CD14-positive monocyte (primary cell): ENCODE data around the gene KRTAP5-5. TPM values are rescaled to one million over a fixed set of nuclear protein-coding genes. Genes with fewer than 3 reads are reported as not detected.

Experiments
- DNase-seq, 3 donors: peaks; one replicate each; pipeline ENCODE4 v3.0.0-alpha.2; 2011 to 2022
- H2AFZ ChIP-seq: 2 replicates; pipeline ENCODE4 v1.6.0; 2012; ENCODE audit warnings: mild to moderate bottlenecking, low read depth, low read length, inconsistent platforms; ENCODE audit not compliant: insufficient read depth, poor library complexity, severe bottlenecking
- H3K27ac ChIP-seq, 2 donors: 1 replicate in 1 of 2; 2 replicates in 1 of 2; pipeline ENCODE4 v1.5.1; 2012 to 2013; ENCODE audit warnings: low read length in 2 of 2, control low read depth in 1 of 2, inconsistent platforms in 1 of 2, low read depth in 1 of 2, mild to moderate bottlenecking in 1 of 2
- H3K27me3 ChIP-seq, 2 donors: one replicate each; pipeline versions ENCODE4 v1.6.0 to v1.6.1; 2011 to 2013; ENCODE audit warnings: low read length in 2 of 2; ENCODE audit not compliant: control insufficient read depth in 2 of 2, insufficient read depth in 2 of 2
- H3K36me3 ChIP-seq, 2 donors: replicated peaks in 1 of 2; 1 replicate in 1 of 2; 2 replicates in 1 of 2; pipeline versions ENCODE4 v1.5.1 to v1.6.1; 2012 to 2013; ENCODE audit warnings: low read length in 2 of 2, control low read depth in 1 of 2, inconsistent platforms in 1 of 2, mild to moderate bottlenecking in 1 of 2; ENCODE audit not compliant: insufficient read depth in 2 of 2, control insufficient read depth in 1 of 2
- H3K4me1 ChIP-seq, 2 donors: 1 replicate in 1 of 2; 2 replicates in 1 of 2; pipeline versions ENCODE4 v1.5.1 to v1.6.1; 2012 to 2013; ENCODE audit warnings: low read length in 2 of 2, control low read depth in 1 of 2, inconsistent platforms in 1 of 2, mild to moderate bottlenecking in 1 of 2, moderate library complexity in 1 of 2; ENCODE audit not compliant: insufficient read depth in 2 of 2, control insufficient read depth in 1 of 2
- H3K4me2 ChIP-seq: replicated peaks from 2 replicates; pipeline ENCODE3; 2012; ENCODE audit warnings: low read length, moderate library complexity, mild to moderate bottlenecking; ENCODE audit not compliant: poor library complexity, severe bottlenecking; ENCODE audit errors: extremely low read depth
- H3K4me3 ChIP-seq, 3 experiments: fragments of 200-600 bp in 1 of 3; sonication (generic) in 1 of 3; replicated peaks in 1 of 3; 1 replicate in 2 of 3; 2 replicates in 1 of 3; pipeline ENCODE4 v1.5.1; 2011 to 2013; ENCODE audit warnings: low read length in 3 of 3, mild to moderate bottlenecking in 3 of 3, control low read depth in 2 of 3, low read depth in 2 of 3, inconsistent platforms in 1 of 3, moderate library complexity in 1 of 3
- H3K79me2 ChIP-seq: 2 replicates; pipeline ENCODE4 v1.6.0; 2012; ENCODE audit warnings: mild to moderate bottlenecking, control low read depth, inconsistent platforms, low read length, moderate library complexity; ENCODE audit not compliant: insufficient read depth
- H3K9ac ChIP-seq: 2 replicates; pipeline ENCODE4 v1.6.0; 2017; ENCODE audit warnings: low read length, mild to moderate bottlenecking; ENCODE audit not compliant: insufficient read depth, poor library complexity, severe bottlenecking
- H3K9me3 ChIP-seq, 2 donors: replicated peaks in 1 of 2; 1 replicate in 1 of 2; 2 replicates in 1 of 2; pipeline versions ENCODE4 v1.5.1 to v1.6.1; 2012 to 2013; ENCODE audit warnings: low read length in 2 of 2, control low read depth in 1 of 2; ENCODE audit not compliant: control insufficient read depth in 1 of 2, insufficient read depth in 1 of 2
- H4K20me1 ChIP-seq: 2 replicates; pipeline ENCODE4 v1.6.0; 2012; ENCODE audit warnings: mild to moderate bottlenecking, low read length, control low read depth, moderate library complexity; ENCODE audit not compliant: insufficient read depth
- H3K27ac Mint-ChIP-seq, 7 donors: one replicate each; pipeline ENCODE4 v1.8.0; 2020; ENCODE audit warnings: mild to moderate bottlenecking in 7 of 7, mixed read lengths in 7 of 7, moderate library complexity in 6 of 7, inconsistent platforms in 2 of 7
- H3K27me3 Mint-ChIP-seq, 3 donors: one replicate each; pipeline ENCODE4 v1.8.0; 2021 to 2022; ENCODE audit warnings: low read depth in 3 of 3, mild to moderate bottlenecking in 3 of 3, mixed read lengths in 3 of 3, moderate library complexity in 3 of 3, inconsistent platforms in 1 of 3
- H3K36me3 Mint-ChIP-seq, 2 donors: one replicate each; pipeline ENCODE4 v1.8.0; 2020; ENCODE audit warnings: mixed read lengths in 2 of 2, inconsistent platforms in 1 of 2, mild to moderate bottlenecking in 1 of 2
- H3K4me1 Mint-ChIP-seq: one replicate; pipeline ENCODE4 v1.8.0; 2020; ENCODE audit warnings: mild to moderate bottlenecking, mixed read lengths
- H3K4me3 Mint-ChIP-seq, 2 donors: one replicate each; pipeline ENCODE4 v1.8.0; 2020; ENCODE audit warnings: mild to moderate bottlenecking in 2 of 2, mixed read lengths in 2 of 2, moderate library complexity in 1 of 2
- H3K9me3 Mint-ChIP-seq, 7 donors: one replicate each; pipeline ENCODE4 v1.8.0; 2020 to 2022; ENCODE audit warnings: mixed read lengths in 7 of 7, mild to moderate bottlenecking in 6 of 7, moderate library complexity in 6 of 7, inconsistent platforms in 2 of 7
- CTCF ChIP-seq: fragments of 200-600 bp; IDR thresholded peaks from one replicate; pipeline ENCODE4 v1.8.0; 2022; ENCODE audit warnings: antibody characterized with exemption, mild to moderate bottlenecking
- WGBS: methylation state at CpG from one replicate; pipeline ENCODE4 v1.1.5; 2013; ENCODE audit warnings: missing lambda C conversion rate; ENCODE audit not compliant: insufficient coverage; 5-methylcytosine and 5-hydroxymethylcytosine counted together
- intact Hi-C, 2 donors: fragments of 100-400 bp; cut with micrococcal nuclease; formaldehyde crosslinking; loops; one replicate each; pipeline versions ENCODE4 v1.15.0 to v1.15.1; 2023
- polyA plus RNA-seq, 3 donors: library from polyadenylated mRNA; depleted of rRNA in 1 of 3; unstranded in 2 of 3; stranded (reverse) in 1 of 3; fragments of 300-500 nt in 2 of 3; fragments of >200 nt in 1 of 3; fragmentation: Illumina TruSeq in 2 of 3; gene quantifications; 1 replicate in 2 of 3; 2 replicates in 1 of 3; pipeline ENCODE4 v1.2.3, GENCODE V29; 2012 to 2021

KRTAP5-5 gene
- polyA plus RNA-seq, 3 donors = not detected

GRCh38 chr11:1651411-1651980 lies 21.9 kb downstream of the KRTAP5-5 start:
- 88% methylated on average over 5 of the region's 7 CpGs for WGBS
- intact Hi-C loops = loop anchor here (5.0 kb wide), 2 partner anchors 41 to 506 kb away; no protein-coding TSS in a partner anchor

GRCh38 chr11:1652026-1652425 lies 22.5 kb downstream of the KRTAP5-5 start:
- H3K27me3 ChIP-seq = peaks cover 0 to 18% of the 10 kb centered on the region in 2 donors
- H4K20me1 ChIP-seq = no peaks in the 10 kb centered on the region
- WGBS = 90% methylated on average over 18 of the region's 19 CpGs
- DNase-seq = no peak
- no peaks in the 10 kb centered on the region for H3K36me3 ChIP-seq
- H2AFZ ChIP-seq = no peak overlapping the region
- no peaks in the 10 kb centered on the region for H3K79me2 ChIP-seq
- no peaks in the 10 kb centered on the region for H3K4me1 ChIP-seq
- peaks cover 3% of the 10 kb centered on the region for H3K4me1 Mint-ChIP-seq
- no peaks in the 10 kb centered on the region for H3K9me3 ChIP-seq
- peaks cover 14 to 33% (median 14%) of the 10 kb centered on the region in 3 donors for H3K27me3 Mint-ChIP-seq
- H3K27ac ChIP-seq = no peak overlapping the region
- H3K4me3 ChIP-seq = no peak overlapping the region
- no peak overlapping the region for H3K27ac Mint-ChIP-seq
- no peaks in the 10 kb centered on the region for H3K9me3 Mint-ChIP-seq
- H3K9ac ChIP-seq = no peak overlapping the region
- no peak for TF ChIP-seq CTCF
- no peaks in the 10 kb centered on the region for H3K36me3 Mint-ChIP-seq
- intact Hi-C loops = loop anchor here (2.0 to 5.0 kb wide), 3 partner anchors 40 to 505 kb away; no protein-coding TSS in a partner anchor
- H3K4me2 ChIP-seq = no peak overlapping the region
- H3K4me3 Mint-ChIP-seq = no peak overlapping the region

More at GRCh38 chr11:1651411-1651980, 21.9 kb downstream of the KRTAP5-5 start:
- Histone ChIP-seq H2AFZ (no peak overlapping the region), H3K79me2 (no peaks in the 10 kb centered on the region), H3K4me2 (no peak overlapping the region), H4K20me1 (no peaks in the 10 kb centered on the region), H3K9ac (no peak overlapping the region), H3K9me3 (no peaks in the 10 kb centered on the region), H3K27me3 (peaks cover 0 to 18% of the 10 kb centered on the region in 2 donors), H3K4me1 (no peaks in the 10 kb centered on the region), H3K36me3 (no peaks in the 10 kb centered on the region), H3K27ac (no peak overlapping the region), H3K4me3 (no peak overlapping the region)
- H3K4me3 Mint-ChIP-seq = peak overlapping the region in 1 of 2 donors; percentile 40
- H3K4me1 Mint-ChIP-seq = peaks cover 3% of the 10 kb centered on the region
- no peaks in the 10 kb centered on the region for H3K9me3 Mint-ChIP-seq
- peak overlapping the region in 1 of 7 donors; percentile 18 for H3K27ac Mint-ChIP-seq
- peaks cover 14 to 32% (median 14%) of the 10 kb centered on the region in 3 donors for H3K27me3 Mint-ChIP-seq
- no peaks in the 10 kb centered on the region for H3K36me3 Mint-ChIP-seq
- no peak for TF ChIP-seq CTCF
- DNase-seq = no peak
